ENCODE results near the gene SYNDIG1.

Gene SYNDIG1

GRCh38 chr20:24664266-24664986, 195.0 kb downstream of the SYNDIG1 start:
- no peak for DNase-seq

GRCh38 chr20:24665196-24665595, 195.8 kb downstream of the SYNDIG1 start:
- DNase-seq: no peak

DNA sequence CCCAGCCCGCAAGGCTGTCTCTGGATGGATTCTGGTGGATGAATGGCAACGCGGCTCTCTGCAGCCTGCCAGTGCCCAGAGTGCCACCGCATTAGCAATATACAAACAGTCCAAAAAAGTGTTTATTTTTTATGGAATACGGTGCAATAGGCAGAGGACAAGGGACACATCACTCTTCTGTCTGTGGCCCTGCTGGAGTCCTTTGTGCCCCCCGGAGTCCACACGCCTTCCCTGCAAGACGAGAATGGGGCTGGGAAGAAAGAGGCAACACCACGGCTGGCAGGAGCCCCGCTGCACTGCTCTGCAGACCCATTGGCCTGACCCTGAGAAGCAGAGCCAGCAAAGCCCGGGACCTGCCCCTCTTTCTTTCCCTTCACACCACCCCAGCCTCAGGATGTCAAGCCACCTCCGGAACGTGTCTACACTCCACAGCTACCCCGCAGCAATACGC, 196.3 kb downstream of the SYNDIG1 start:
- no peak for DNase-seq

- DNase-seq: no peak
Measured at GRCh38 chr20:24667689-24668383, 198.4 kb downstream of the SYNDIG1 start.

DNA sequence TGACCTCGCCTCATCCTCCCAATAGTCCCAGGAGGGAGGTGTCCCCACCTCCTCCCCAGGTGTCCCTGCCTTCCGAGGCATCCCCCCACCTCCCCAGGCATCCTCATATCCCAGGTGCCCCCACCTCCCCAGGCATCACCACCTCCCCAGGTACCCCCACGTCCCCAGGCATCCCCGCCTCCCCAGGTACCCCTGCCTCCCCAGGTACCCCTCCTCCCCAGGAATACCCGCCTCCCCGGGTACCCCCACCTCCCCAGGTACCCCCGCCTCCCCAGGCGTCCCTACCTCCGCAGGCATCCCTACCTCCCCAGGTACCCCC, 198.9 kb downstream of the SYNDIG1 start:
- DNase-seq: no peak

- DNase-seq: no peak
Measured at GRCh38 chr20:24668791-24669190, 199.4 kb downstream of the SYNDIG1 start.

GRCh38 chr20:24669701-24670100, 200.3 kb downstream of the SYNDIG1 start:
- DNase-seq: no peak

DNA sequence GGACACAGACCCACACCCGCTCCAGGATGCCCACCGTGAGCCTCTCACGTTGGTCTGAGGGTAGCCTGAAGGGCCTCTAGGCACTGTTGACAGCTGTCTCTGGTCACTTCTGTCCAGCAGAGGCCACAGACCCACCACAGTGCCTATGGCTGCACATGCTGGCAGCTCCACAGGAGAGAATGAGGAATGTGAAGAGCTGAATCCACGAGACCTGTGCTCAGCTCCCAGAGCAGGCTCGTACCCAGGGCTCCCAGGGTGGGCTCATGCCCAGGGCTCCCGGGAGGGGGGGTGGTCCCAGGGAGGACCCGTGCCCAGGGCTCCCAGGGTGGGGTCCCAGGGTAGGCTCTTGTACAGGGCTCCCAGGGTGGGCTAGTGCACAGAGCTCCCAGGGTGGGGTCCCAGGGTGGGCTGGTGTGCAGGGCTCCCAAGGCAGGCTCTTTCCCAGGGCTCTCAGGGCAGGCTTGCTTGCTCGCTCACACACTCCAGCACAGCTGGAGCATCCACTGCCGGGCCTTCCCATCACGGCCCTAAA, 201.0 kb downstream of the SYNDIG1 start:
- no peak for DNase-seq

DNA sequence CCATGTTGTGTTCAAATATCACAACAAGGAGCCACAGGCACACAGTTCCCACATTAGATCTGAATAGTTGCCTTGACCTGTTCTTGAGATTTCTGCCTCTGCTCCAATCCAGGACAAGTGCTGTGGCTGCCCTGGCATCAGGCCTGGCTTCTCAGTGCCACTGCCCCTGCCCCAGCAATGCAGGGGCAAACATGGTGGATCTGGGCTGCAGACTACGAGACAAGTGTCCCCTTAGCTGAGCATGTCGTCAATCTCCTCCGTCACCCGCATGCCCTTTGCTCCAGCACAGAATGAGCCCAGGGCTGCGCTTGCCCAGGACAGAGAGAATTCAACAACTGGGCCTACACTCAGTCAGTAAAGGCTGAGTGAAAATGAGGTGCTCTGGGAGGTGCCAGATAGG, 201.6 kb downstream of the SYNDIG1 start:
- DNase-seq: no peak

GRCh38 chr20:24672181-24672880, 202.9 kb downstream of the SYNDIG1 start:
- DNase-seq: no peak

DNA sequence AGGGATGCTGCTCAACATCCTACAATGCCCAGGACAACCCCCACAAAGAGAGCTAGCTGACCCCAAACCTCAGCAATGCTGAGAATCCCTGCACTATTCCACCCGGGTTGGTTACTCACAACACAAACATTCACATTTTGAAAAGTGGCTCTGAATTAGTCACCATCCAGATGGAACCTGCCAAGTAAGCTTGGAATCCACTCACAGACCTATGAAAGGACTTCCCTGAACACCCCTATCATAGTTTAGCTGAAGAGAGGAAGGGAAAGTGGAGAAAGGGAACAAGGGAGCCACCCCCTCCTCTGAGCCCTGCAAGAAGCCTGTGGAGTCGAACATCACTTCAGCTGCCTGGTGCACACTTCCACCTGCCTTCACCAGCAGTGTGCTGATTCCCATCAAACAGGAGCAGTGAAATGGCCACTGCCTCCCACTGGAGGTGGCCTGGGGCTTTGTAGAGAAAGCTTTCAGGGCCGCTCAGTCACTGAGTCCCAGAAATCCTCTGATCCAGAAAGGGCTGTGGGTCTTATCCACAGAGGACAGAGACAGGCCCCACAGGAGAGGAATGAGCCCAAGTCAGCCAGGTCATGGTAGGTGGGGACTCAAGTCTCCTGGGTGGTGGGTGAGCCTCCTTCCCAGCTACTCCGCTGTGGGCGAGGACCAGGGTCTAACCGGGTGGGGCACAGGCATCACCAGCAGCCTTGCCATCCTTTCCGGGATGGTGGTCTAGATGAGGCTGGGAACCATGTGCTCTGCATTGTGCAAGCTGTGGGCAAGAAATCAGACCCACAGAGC, 203.7 kb downstream of the SYNDIG1 start:
- no peak for DNase-seq

- DNase-seq: no peak
Measured at GRCh38 chr20:24673678-24674570, 204.5 kb downstream of the SYNDIG1 start.

DNA sequence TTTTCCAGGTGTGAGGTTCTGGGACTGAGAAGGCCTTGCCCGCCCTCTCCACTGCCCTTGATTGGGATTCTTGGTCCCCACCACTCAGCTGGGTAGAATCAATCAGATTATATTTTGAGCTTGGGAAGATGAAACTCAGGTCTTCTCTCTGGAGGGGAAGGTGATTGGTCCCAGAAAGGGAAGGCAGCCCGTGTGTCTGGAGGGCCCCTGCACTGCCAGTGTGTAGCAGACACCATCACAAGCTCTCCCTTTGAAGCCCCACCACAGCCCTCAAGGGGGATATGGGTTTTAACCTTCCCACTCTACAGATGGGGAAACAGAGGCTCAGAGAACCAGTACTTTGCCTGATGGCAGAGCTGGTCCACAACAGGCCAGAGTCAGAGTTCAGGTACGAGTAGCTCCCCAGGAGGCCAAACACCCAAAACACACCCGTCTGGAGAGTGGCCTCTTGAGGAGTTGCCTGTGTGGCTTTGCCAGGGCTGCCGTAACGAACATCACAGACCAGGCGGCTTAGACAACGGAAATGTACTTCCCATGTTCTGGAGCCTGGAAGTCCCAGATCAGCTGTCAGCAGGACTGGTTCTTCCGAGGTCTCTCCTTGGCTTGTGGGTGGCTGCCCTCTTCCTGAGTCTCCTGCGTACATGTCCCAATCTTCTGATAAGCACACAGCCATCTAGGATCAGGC, 205.6 kb downstream of the SYNDIG1 start:
- DNase-seq: no peak

GRCh38 chr20:24675651-24676352, 206.4 kb downstream of the SYNDIG1 start:
- no peak for DNase-seq

DNA sequence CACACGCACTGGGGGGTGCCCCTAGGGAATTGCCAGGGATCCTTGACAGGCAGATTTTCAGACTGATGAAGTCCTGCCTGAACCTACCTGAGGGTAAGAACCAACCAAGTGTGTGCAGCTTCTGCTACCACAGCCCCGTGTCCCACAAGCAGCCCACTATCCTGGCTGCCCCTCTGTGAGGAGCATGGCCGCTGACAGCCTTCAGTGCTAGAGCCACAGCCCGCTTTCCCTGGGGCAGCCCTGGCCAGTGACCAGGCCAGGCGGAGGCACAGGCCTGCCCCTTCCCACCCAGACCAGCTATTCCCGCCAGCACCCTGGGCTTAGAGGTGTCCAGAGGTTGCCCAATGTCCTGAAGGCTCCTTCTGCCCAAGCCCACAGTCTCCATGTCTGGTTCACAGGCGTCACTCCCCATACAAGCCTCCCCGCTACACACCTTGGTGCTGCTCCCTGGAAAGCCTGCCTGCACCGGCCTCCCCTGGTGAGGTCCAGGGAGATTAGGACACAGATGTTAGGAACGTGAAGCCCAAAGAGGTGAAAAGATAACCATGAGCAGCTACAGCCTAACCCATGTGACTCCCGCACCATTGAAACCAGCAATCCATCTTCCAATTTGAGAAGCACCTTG, 207.0 kb downstream of the SYNDIG1 start:
- DNase-seq: no peak

DNA sequence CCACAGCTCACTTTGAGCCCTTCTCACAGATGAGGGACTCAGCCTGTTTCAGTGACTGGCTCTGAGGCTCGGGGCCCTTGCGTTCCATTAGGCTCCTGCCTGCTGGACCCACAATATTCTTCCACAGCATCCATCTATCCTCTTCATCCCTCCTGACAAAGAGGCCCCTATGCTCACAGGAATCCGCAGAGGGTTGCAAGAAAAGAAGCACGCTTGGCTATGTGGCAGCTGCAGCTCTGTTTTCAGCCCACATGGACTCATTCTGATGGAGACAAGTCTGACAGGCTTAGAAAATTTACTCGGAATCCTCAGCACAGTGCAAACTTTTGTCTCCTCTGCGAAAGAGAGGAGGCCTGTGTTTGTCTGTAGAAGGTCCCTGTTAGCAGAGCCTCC, 207.5 kb downstream of the SYNDIG1 start:
- DNase-seq: no peak

DNA sequence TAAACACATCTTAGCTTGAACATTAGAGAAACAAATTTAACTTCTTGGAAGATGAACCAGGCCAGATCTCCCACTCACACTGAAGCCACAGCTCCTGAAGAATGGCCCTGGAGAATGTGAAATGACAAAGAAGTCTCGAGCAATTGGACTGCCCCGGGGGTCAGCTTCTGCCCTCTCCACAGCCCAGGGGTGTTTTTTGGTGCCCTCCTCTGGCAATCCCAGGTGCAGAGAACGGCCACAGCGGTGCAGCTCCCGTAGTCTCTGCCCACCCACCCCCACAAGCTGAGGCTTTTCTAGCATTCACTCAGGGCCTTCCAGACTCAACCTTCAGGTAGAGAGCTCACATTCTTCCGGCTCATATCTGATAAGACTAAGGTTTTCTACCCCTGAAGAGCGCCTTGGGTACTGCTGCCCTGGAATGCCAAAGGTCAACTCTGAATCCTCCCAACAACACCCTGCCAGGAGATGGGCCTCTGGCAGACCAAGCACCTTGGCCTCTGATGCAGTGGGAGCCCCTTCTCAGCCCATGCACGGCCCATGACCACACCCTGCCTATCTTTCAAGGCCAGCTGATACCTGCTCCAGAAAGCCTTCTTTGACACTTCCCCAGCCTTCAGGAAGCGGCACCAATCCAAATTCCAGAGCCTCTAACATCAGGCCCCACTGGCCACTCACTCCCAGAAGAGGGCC, 208.3 kb downstream of the SYNDIG1 start:
- DNase-seq: no peak

GRCh38 chr20:24678351-24679106, 209.1 kb downstream of the SYNDIG1 start:
- DNase-seq: no peak
